ENCODE data around the gene LRRC49.
A peak's percentile ranks its signal among the peaks of the same experiment; 100 is the strongest.

The LRRC49 gene

DNA sequence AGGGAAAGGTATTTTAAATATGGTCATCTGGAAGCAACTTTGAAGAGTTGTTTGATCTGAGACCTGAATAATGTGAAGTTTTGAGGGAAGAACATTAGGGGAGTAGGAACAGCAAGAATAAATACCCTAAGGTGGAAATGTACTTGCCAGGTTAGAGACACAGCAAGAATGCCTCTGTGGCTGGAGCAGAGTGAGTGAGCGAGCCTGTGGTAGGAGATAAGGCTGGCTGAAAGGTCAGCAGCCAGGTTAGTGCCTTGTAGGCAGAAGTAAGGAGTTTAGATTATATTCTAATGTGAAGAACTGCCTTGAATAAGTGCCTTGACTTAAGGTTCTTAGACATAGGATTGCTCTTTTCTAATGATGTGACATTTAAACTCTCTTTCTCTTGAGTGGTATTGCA lies 18.3 kb downstream of the LRRC49 start:
- H3K4me3 ChIP-seq (replicated peaks; ENCODE audit: low read depth, low read length) = no peak overlapping the region
- DNase-seq (ENCODE audit: low read depth) = no peak
- TF ChIP-seq, protein P1, sequence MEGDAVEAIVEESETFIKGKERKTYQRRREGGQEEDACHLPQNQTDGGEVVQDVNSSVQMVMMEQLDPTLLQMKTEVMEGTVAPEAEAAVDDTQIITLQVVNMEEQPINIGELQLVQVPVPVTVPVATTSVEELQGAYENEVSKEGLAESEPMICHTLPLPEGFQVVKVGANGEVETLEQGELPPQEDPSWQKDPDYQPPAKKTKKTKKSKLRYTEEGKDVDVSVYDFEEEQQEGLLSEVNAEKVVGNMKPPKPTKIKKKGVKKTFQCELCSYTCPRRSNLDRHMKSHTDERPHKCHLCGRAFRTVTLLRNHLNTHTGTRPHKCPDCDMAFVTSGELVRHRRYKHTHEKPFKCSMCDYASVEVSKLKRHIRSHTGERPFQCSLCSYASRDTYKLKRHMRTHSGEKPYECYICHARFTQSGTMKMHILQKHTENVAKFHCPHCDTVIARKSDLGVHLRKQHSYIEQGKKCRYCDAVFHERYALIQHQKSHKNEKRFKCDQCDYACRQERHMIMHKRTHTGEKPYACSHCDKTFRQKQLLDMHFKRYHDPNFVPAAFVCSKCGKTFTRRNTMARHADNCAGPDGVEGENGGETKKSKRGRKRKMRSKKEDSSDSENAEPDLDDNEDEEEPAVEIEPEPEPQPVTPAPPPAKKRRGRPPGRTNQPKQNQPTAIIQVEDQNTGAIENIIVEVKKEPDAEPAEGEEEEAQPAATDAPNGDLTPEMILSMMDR (IDR thresholded peaks at IDR 0.05; ENCODE audit: low read length, missing control alignments) = no peak

DNA sequence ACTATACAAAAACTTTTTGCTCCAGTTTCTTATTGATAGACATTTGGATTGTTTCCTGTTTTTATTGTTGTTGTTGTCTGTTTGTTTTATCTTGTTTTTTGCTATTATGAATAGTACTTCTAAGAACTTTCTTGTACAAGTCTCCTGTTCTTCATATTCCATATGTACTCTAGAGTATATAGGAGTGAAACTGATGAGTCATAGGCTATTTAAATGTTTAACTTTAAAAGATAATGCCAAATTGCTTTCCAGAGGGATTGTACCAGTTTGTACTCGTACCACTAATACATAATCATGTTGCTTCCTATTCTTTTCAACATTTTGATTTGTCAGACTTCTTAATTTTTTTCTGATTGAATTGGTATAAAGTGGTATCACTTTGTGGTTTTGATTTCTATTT lies 19.6 kb downstream of the LRRC49 start:
- no peak for DNase-seq (ENCODE audit: low read depth)
- H3K4me3 ChIP-seq (replicated peaks; ENCODE audit: low read depth, low read length) = no peak overlapping the region
- TF ChIP-seq, protein P1 (IDR thresholded peaks at IDR 0.05; ENCODE audit: low read length, missing control alignments) = no peak

DNA sequence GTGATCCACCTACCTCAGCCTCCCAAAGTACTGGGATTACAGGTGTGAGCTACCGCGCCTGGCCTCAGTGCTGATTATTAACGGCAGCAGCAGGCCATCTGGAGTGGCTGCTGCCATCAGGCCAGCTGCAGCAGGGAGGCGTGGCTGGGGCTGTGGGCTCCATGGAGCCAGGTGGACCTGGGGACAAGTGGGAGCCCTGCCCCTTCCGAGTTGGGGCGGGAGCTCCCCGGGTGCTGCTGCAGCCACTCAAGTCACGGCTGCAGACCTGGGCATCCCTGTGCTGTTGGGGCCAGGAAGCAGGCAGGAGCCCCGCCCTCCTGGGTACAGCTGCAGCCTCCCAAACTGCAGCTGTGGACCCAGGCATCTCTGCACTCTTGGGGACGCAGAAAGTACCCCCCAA lies 23.9 kb downstream of the LRRC49 start:
- TF ChIP-seq, protein P1 (IDR thresholded peaks at IDR 0.05; ENCODE audit: low read length, missing control alignments) = no peak
- no peak for DNase-seq (ENCODE audit: low read depth)
- H3K4me3 ChIP-seq (replicated peaks; ENCODE audit: low read depth, low read length) = no peak overlapping the region

DNA sequence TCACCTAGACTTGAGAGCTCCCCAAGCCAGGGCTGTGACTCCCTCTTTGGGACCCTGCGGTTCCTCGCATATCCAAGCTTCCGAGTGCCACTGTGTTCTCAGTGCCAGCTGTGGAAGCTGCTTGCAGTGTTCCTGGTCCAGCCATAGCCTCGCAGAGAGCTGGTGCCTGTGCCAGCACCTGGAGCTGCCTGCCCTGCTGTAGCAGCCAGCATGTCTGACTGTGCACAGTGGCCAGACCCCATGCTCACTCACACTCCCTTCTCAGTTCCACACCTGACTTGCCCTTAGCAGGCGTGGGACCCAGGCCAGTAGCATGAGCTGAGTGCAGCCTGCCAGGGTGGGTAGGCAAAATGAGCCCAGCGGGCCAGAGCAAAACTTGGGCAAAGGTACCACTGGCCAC lies 25.3 kb downstream of the LRRC49 start:
- TF ChIP-seq, protein P1 (IDR thresholded peaks at IDR 0.05; ENCODE audit: low read length, missing control alignments) = no peak
- no peak overlapping the region for H3K4me3 ChIP-seq (replicated peaks; ENCODE audit: low read depth, low read length)
- no peak for DNase-seq (ENCODE audit: low read depth)

DNA sequence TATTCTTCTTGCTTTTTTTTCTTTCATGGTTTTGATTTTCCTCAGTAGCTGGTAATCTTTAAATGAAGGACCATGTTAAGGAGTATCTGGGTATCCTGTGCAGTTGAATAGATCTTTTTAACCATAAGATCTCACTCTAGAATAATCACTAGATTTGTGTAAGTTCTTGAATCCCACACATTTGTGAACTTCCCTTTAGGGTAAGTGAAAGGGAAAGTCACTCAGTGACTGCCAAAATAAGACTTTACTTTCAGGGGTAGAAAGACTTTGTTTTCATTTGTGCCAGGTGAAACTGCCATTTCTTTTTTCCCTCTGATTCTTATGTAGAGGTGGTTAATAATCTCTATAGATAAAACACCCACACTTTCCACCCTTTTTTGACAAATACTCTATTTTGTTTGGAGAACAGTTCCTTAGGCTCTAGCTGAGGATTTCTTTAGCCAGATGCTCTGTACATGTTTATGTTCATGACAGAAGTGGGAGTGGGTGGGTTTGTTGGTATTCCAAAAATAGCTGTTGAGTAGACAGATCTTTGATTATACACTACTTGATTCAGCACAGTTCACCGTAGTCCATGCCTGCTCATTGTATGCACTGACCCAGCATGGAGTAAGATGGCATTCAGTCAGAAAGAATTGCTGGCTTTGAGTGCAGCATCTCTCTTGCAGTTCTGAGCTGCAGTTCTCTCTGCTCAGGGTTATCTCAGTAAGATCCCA lies 28.5 kb downstream of the LRRC49 start:
- DNase-seq (ENCODE audit: low read depth) = peak; percentile 9
- TF ChIP-seq, protein P1 (IDR thresholded peaks at IDR 0.05; ENCODE audit: low read length, missing control alignments) = no peak

DNA sequence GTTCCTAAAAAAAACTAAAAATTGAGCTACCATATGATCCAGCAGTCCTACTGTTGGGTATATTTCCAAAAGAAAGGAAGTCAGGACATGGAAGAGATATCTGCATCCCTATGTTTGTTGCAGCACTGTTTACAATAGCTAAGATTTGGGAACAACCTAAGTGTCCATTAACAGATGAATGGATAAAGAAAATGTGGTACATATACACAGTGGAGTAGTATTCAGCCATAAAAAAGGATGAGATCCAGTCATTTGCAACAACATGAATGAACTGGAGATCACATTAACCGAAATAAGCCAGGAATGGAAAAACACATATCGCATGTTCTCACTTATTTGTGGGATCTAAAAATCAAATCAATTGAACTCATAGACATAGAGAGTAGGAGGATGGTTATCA lies 29.5 kb downstream of the LRRC49 start:
- TF ChIP-seq, protein P1 (IDR thresholded peaks at IDR 0.05; ENCODE audit: low read length, missing control alignments) = no peak
- H3K4me3 ChIP-seq (replicated peaks; ENCODE audit: low read depth, low read length) = no peak overlapping the region
- DNase-seq (ENCODE audit: low read depth) = no peak

More for the DNA sequence above, 28.5 kb downstream of the LRRC49 start:
- no peak overlapping the region for H3K4me3 ChIP-seq (replicated peaks; ENCODE audit: low read depth, low read length)

Measured in fibroblast of pulmonary artery (primary cell).